Measurements from ENCODE around the gene WDR5.

DNA sequence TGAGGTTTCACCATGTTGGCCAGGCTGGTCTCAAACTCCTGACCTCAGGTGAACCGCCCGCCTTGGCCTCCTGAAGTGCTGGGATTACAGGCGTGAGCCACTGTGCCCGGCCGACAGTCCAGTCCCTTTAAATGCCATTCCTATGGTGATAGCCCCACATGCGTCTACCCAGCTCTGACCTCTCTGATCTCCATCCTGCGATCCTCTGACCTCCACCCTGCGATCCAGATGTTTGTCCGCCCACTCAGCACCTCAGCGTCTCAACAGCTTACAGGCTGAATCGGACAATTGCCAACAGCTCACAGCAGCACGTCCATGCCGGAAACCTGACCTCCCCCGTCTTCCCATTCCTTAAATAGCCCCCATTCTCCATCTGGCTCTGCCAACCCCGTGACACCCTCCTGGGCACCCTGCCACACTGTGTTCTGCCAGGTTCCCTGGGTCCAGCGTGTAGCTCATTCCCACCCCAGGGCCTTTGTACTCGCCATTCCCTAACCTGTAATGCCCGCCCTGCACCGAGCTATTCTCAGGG, 72.5 kb downstream of the WDR5 start:
- no peak for TF ChIP-seq TFCP2L1 (CRISPR knock-in tag; IDR thresholded peaks at IDR 0.05)
- no peak for TF ChIP-seq CHD4 (IDR thresholded peaks at IDR 0.05; ENCODE audit: borderline replicate concordance)
- TF ChIP-seq CTCF (IDR thresholded peaks at IDR 0.05) = no peak
- TF ChIP-seq POLR2A (IDR thresholded peaks at IDR 0.05; ENCODE audit: low read length) = no peak
- TF ChIP-seq USF2 (IDR thresholded peaks at IDR 0.05) = no peak
- TF ChIP-seq MAX (IDR thresholded peaks at IDR 0.05) = no peak
- TF ChIP-seq RAD21 (conservative IDR thresholded peaks at IDR 0.05 in 1 of 2, IDR thresholded peaks at IDR 0.05 in 1 of 2) = no peak
- TF ChIP-seq RNF2 (IDR thresholded peaks at IDR 0.05; ENCODE audit: borderline replicate concordance, low read depth) = no peak

Data from A549 (cell line).